Putamen (tissue), 1 donor: Measurements from ENCODE around the gene ARID5B.
"Not testable (repeated sequence)": the region's sequence is repeated elsewhere in the genome, so short reads cannot be mapped to it uniquely, and the experiment has no call there.

Experiments used
- DNase-seq: peaks from one replicate; pipeline ENCODE4 v3.0.0-alpha.2; 2016; ENCODE audit warnings: low spot score

Gene ARID5B

DNA sequence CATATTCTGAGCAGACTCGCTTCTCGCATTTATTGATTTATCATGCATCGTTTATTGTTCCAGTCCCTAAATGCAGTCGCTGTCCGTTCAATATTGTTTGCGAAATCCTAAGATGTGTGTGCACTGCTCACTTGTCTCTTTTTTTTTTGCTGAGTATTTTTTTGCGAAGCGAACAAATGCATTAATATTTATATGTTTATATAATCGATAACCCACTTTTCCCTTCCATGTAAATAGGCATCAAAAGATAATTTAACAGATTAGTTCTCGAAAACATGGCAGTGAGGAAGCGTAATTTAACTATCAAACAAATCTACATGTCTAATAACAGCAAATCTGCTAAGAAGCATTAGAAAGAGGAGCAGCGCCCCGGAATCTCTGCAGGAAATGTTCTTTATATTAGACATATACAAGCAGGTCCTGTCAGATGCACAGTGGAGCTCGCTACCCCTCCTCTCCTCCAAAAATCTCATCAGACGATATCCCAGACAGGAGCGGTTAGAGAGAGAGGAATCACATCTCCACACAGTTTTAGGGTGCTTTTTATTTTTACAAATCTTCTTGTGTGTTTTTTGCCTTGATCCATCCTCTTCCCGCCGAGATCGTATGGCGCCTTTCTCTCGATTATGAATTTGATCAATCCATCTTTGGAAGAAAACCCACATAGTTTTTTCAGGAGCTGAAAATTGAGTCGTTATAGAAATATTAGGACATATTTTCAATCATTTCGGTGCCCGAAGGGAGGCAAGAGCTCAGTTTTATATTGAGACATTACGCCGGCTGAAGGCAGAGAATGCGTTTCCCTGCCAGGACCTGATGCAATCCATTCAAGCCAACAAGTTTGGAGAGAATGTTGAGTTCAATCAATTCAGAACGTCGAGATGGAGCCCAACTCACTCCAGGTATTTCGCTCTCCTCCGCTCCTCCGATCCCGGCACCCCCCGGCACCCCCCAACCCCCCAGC, at the start of gene ARID5B:
ARID5B (plus strand) TSS at position 871 of the 964 bp plus-strand sequence; CDS start at position 882, 11 bp downstream.
- peak; percentile 78 for DNase-seq

- no peak for DNase-seq
These were observed 49.2 kb upstream of the ARID5B start for GRCh38 chr10:61852261-61852660.

- DNase-seq, result no peak
These were observed 45.7 kb upstream of the ARID5B start for GRCh38 chr10:61855771-61856170.

DNA sequence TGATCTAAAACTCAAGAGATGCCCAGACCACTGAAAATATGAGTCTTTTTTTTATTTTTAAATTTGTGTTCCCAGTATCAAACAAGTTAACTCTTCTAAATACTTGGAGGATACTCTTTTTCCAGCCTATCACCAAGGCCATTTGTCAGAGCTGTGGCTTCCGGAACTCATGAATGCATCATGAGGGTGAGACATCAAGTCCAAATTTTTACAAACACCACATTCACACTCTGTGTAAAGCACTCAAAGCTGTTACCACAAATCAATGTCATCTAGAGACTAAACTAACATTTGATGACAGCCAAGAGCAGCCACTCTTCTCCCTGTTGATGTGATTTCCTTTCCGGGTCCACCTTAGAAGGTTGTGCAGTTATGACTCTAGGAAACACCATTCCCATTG, 43.8 kb upstream of the ARID5B start:
- DNase-seq, result no peak

GRCh38 chr10:61859786-61860185, 41.7 kb upstream of the ARID5B start:
- no peak for DNase-seq

DNA sequence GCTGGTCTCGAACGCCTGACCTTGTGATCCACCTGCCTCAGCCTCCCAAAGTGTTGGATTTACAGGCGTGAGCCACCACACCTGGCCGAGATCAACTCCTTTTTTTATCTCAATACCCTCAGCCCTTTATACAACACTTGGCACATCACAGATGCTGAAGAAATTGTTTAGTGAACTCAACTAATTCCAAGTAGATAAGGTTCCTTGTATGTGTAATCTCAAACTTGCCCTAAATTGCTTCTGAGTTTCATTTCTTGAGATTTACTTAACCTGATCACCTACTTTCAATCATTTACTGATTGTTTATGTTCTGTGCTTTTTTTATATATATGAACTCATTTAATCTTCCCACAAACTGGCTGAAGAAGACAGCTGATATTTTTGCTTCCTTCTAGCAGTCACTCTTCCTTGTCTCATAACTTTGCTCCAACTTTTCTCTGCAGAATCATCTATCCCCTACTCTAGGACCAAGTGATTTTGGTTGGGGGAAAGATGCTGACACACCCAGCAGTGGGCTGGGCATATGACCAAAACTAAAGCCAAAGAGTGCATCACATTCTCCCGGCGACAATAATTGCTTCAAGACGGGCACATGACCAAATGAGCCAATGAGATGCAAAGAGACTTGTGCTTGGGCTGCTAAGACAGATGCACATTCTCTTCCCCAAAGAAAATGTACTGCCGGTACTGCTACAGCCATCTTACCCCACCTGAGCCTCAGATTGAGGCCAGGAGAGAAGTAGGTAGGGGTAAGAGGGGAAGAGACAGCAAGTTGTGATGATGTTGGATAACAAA, 40.3 kb upstream of the ARID5B start:
- no peak for DNase-seq

DNA sequence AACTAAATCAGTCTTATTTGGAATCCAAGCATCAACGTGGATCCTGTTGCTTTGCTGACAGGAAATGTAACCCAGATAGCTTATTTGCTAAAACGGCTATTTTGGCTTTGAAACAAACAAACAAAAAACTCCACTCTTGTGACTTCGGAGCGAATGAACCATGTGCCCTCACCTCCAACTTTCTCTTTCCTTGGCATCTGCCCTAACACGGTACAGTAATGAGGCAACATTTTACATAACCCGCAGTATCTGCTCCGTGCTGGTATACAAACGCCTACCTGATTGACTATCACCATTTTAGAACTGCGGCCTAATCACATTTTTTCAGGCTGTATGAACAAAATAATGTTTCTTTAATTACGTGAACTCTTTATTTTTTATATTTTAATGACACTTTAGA, 37.5 kb upstream of the ARID5B start:
- no peak for DNase-seq

GRCh38 chr10:61866700-61867368, 34.7 kb upstream of the ARID5B start:
- DNase-seq, result no peak

- not testable (repeated sequence) for DNase-seq
These were observed 34.1 kb upstream of the ARID5B start for GRCh38 chr10:61867374-61867773.

DNA sequence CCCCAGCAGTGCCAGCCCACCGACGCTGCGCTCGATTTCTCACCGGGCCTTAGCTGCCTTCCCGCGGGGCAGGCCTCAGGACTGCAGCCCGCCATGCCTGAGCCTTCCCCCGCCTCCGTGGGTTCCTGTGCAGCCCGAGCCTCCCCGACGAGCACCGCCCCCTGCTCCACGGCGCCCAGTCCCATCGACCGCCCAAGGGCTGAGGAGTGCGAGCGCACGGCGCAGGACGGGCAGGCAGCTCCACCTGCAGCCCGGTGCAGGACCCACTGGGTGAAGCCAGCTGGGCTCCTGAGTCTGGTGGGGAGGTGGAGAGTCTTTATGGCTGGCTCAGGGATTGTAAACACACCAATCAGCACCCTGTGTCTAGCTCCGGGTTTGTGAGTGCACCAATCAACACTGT, 33.7 kb upstream of the ARID5B start:
- not testable (repeated sequence) for DNase-seq

- no peak for DNase-seq
These were observed 32.3 kb upstream of the ARID5B start for GRCh38 chr10:61869041-61869675.

DNA sequence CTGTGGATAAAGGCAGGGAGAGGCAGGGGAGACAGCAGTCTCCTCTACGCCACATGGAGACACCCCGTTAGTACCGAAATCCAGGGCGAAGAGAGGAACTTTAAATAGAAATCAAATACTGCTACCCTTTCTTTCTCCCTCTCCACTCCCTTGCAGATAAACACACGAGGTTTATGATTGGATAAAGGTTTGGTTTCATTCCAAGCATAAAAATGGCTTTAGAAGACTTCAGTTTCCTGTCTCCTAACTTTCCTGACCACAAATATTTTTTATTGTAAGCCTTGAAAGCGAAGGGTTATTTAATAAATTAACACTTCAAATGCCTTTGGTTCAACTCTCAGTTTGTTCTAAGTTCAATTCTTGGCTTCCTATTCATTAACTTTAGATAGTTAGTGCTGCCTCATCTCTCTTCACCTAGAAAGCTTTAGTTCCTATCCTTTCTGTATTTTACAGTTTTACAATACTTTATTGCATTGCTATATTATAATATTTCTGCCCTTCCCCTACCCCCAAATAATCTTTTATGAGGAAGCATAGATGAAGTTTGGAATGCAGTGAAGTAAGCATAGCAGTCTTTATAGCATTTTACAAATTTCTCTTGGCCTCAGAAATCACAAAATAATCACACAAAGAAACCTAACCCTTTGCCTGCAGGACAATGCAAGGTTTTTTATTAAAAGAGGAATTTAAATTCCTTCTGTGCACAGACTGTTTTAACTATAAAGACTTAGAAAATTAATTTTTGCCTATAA, 31.5 kb upstream of the ARID5B start:
- no peak for DNase-seq

GRCh38 chr10:61870526-61870895, 31.0 kb upstream of the ARID5B start:
- no peak for DNase-seq

DNA sequence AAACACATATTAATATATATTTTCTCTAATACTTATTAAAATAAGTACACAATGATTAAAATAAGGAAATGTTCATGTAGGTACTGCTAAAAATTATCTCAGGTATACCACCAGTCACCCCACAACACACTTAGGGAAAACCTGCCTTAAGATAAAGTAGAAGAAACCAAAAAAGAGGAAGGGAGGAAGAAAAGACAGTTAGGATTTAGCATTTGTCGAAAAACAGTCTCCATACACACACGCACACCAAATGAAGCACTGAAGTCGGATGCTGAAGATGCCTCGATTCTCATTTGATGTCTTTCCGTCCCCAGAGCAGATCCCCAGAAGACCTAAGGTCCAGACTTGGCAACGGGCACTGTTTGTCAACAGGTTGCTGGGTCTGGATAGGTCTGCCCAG, 30.0 kb upstream of the ARID5B start:
- DNase-seq, result no peak

DNA sequence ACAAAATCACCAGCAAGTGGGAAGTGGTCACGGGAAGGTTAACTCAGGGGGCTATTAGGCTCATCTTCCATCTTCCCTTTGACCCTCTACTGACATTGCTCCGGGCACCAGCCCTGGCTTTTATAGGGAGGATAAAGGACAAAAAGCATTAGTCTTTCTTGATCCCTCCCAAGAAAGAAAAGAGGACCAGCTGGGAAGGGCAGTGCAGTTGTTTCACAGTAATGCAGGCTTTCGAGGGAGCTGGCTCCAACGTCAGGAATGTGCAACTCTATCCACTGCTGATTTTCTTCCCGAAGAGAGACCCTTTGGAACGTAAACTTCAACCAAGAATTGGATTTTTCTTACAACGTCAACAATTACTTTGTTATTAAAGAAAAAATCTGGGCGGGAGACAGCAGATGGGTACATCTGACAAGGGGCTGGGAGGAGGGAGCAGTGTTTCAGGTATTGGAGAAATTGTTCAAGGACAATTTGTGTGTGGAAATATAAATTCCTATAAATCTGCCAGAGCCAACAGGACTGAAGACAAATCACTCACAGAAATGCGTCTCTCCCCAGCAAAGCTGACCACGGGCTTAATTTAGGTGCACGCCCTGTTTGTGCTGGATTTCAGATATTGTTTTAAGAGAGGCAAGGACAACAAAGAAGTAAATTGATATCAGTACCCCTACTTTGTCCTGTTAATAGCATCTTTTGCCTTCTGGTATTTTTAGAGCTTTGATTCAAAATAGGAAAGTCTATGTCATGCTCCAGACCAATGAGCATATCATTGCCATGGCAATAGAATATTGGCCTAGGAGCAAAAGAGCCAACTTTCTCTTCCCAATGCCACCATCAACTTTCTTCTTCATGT, 23.4 kb upstream of the ARID5B start:
- DNase-seq, result no peak

GRCh38 chr10:61878740-61879068, 22.8 kb upstream of the ARID5B start:
- no peak for DNase-seq

DNA sequence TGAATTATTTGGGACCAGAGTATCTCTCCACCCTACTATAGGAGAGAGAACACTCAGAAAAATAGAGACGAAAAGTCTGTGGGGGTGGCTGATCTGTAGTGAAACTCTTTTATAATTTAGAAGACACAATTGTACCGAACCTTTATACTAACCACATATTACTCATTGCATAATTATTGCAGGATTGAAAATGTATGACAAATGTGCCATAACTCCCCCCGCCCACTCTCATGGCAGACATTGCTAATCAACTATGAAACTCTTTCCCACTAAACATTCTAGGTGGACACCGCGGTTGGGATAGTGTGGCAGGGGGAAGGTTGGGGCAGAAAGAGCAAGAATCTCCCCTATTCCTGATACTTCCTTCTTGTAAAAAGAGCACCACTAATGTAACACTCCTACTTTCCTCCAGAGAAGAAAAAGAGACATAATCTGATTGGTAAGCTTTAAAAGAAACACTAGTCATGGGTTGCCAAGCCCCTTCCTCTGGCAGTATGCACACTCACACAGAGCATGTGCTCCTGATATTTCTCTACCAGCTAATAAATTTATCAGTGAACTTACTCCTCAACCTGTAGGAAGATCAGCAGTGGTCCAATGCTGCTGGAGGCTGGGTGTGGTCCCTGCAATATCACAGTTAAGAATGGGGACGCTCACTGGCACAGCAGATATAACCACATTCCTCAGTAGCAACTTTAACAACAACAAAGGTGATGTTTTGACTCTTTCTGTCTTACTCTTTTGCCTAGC, 18.7 kb upstream of the ARID5B start:
- no peak for DNase-seq

DNA sequence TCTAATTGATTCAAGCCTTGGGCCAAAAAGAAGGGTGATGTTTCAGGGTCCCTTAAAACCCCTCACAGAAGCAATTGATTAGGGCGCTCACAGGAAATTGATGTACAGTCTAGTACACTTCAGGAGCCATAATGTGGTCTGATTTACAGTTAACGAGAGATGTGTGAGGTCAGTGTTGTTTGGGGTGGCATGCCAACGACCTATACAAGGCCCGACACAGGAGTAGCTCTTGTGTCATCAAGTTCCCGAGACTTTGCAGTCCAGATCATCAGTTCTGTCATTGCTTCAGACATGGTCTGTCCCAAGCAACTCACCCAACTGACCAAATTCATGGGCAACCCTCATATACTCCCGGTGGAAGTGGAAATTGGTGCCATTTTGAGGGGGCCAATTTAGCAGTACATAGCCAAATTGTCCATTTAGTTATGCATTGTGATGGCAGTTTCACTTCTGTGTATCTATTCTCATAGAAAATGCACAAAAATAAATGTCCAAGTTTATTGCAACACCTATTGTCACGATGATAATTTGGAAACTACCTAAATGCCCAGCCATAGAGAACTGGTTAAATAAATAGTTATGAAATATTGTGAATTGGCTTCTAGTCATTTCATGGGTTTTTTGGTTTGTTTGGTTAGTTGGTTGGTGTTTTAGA, 18.0 kb upstream of the ARID5B start:
- no peak for DNase-seq

DNA sequence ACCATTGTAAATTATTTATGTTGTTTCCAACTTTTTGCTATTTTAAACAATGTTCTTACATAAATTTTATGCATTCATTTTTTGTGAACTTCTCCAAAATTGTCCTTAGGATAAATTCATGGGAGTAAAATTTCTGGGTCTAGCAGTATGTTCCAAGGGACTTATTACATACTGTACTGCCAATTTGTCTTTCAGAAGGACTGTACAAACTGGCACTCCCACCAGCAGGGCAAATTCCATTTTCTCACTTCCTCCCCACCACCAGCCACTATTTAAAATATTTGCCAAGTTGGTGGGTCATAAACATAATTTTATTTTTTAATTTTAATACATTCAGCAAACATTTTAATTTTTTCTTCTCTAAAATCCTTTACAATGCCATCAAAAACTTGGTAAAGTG, 13.7 kb upstream of the ARID5B start:
- DNase-seq, result no peak
